GM21447 (cell line): ENCODE measurements around the gene KCNQ4.

Source experiments
- ATAC-seq: cut with Tn5 transposase; IDR thresholded peaks from one replicate; pipeline ENCODE4 v1.9.1; 2021; ENCODE audit not compliant: unreplicated experiment

Gene KCNQ4

GRCh38 chr1:40776236-40777072 is 7.1 kb upstream of the KCNQ4 start:
- no peak for ATAC-seq

GRCh38 chr1:40777224-40777970 is 6.2 kb upstream of the KCNQ4 start:
- ATAC-seq: no peak

DNA sequence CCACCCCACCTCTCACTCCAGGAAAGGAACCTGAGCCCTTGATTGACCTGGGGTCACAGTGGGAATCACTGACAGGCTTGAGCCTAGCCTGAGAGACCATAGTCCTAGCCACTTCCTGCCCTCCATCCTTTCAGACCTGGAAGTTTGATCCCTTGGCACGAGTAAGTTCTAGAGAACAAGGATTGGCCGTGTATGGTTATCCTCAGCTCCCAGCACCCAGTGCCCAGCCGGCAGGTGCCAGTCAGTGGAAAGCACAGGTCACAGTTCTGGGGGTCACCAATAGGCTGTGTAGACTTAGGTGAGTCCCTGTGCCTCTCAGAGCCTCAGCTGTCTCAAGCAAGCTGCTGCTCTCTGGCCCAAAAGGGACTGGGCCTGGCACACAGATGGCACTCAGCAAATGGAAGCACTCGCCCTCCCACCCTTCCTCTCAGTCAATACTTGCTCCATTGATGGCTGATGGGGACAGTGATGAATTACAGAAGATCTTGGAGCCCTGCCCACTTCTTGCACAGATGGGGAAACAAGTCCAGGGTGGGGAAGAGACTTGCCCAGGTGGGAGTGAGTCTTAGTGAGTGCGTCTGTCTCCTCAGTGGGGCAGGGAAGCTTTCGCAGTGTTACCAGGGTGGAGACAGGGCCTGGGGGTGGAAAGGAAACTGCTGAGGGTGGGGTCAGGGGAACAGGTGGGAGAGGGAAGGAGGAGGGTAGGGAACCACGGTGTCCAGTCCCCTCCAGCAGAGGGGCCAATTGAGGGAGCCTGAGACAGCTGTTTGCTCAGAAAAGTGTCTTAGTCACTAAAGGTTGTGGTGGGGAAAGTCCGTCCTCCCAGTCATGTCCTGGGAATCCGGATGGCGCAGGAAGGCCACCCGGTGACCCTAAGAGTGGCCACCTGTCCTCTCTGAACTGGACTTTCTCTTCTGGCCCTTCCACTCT is 2.6 kb upstream of the KCNQ4 start:
- ATAC-seq: no peak

DNA sequence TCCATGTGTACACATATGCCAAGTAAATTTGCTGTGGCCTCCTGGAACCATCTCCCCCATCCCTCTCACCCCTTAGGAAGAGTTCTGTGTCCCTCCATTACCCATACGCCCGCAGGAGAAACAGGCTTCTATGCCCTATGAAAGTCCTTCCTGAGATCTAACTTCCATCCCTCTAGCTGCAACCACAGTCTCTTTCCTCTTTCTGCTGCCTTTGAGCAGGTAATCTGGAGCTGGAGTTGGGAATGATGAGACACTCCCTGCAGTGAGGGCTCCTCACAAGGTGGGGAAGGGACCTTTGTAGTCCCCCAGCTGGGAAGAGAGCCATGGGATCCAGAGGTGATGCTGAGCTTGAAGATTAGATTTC is 2.0 kb upstream of the KCNQ4 start:
- ATAC-seq: no peak

GRCh38 chr1:40782371-40782956 is 1.1 kb upstream of the KCNQ4 start:
- no peak for ATAC-seq

DNA sequence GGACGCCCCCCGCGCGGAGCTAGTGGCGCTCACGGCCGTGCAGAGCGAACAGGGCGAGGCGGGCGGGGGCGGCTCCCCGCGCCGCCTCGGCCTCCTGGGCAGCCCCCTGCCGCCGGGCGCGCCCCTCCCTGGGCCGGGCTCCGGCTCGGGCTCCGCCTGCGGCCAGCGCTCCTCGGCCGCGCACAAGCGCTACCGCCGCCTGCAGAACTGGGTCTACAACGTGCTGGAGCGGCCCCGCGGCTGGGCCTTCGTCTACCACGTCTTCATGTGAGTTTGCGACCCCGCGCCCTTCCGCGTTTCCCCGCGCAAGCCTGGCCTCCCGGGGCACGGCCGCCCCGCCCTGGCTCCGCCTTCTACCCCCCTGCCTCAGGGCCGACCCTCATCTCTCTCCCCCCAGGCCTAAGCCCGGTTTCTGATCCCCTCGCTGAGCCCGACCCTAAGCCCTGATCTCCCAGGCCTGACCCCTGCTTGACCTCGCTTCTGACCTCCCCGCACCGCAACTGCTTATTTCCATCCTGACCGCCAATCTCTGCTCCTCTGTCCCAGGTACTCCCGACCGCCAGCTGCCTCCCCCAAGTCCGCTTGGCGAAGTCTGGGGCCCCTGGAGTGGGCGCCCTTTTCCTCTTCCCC is 669 bp downstream of the KCNQ4 start:
- ATAC-seq: no peak

DNA sequence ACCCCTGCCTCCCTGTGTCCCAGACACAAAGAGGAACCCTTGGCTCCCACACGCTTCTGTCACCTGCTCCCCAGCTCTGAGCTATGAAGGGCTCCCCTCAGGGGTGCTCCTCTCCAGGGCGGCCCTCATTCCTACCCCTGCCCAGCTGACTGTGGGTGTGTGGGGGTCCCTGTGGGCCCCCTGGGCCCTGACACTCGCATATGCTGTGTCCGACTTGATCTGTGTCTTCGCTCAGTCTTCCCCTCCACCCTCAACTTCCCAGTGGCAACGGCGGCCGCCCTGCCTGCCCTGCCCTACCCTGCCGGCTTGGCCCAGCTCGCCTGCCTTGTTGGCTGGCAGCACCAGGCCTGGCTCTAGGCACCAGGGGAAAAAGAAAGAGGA is 1.2 kb downstream of the KCNQ4 start:
- ATAC-seq: no peak

DNA sequence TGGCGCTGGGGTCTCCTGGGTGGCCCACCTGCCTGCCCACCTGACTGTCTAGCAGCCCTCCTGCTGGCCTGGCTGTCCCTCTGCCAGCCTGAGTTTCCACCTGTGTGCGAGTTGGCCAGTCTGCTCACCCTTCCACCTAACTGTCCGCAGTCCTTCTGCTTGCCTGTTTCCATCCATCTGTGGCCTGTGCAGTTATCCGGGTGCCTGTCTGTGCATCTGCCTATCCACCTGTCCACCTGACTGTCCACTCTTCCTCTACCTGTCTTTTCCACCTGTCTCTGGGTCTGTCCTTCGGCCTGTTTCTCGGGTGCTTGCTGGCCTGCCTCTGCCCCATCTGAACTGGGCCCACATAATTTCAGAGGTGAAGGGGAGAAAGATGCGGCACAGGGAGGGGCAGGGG is 1.9 kb downstream of the KCNQ4 start:
- no peak for ATAC-seq

GRCh38 chr1:40786171-40786994 is 2.8 kb downstream of the KCNQ4 start:
- no peak for ATAC-seq

- no peak for ATAC-seq
These were observed 3.6 kb downstream of the KCNQ4 start for GRCh38 chr1:40786995-40787705.

DNA sequence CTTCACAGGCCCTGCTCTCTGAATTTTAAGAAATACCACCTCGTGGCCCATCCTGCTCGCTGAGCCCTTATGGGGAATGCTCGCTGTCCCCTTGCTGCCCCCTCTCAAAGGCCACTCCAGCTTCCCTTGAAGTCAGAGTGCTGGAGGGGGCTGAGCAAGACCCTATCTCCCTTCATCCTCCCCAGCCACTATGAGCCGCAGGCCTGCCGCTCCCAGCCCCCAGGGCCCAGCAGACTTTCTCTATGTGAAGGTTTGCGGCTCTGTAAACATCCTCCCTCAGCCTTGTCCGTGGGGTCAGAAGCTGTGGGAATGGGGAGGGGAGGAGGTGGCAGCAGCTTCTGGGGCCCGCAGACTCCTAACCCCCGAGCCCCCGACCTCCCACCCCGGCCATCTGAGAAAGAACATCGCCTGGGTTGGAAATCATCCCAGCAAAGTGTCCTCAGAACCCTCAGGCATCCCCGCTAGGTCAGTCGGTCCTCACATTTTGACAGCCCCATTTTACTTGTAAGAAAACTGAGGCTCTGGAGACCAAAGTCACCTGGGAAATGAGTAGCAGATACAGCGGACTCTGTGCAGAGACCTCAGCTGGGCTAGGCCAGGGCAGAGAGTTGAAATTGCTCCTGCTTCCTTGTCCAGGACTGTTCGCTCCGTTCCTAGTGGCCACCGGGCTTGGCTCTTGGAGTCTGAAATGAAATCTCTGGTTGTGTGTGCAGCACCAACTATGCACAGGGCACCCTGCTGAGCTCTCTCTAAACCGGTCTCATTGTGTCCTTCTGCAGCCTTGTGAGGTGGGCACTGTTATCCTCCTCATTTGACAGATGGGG is 4.4 kb downstream of the KCNQ4 start:
- no peak for ATAC-seq

- ATAC-seq: no peak
These were observed 5.2 kb downstream of the KCNQ4 start for GRCh38 chr1:40788561-40789341.

GRCh38 chr1:40789342-40789598 is 5.7 kb downstream of the KCNQ4 start:
- ATAC-seq: no peak

DNA sequence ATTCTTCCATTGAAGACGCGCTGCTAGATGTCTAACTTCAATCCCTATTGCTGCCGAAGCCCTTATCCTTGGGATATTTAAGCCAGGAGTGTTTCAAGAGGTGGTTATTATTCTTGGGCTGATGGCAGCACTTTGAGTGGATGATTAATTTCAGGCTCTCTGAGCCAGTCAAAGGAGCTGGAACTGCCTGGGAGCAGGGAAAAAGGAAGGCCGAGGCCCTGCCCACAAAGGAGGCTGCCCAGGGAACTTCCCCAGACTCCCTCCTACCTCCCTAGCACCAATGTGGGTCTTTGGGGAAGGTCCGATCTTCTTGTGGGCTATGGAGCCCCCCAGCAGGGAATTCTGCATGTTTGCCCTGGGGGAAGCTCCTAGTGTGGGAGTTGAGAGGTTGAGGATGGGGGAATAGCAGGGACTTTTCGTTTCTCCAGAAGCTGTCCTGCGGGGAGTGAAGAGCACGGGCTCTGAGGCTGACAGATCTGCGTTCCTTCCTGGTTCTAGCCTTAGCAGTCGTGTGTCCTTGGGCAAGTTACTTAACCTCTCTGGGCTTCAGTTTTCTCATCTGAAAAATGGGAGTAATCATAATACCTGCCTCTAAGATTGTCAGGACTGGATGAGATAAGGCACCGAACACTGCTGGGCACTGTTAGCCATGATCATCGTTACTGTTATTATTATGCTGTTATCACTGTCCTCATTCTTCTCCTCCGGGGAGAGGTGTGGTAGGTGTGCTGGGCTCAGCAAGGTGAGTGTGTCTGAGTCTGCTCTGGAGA is 6.3 kb downstream of the KCNQ4 start:
- ATAC-seq: no peak

- no peak for ATAC-seq
These were observed 8.4 kb downstream of the KCNQ4 start for GRCh38 chr1:40792036-40792435.

- ATAC-seq: no peak
These were observed 10.0 kb downstream of the KCNQ4 start for GRCh38 chr1:40793617-40794016.

GRCh38 chr1:40794048-40794447 is 10.5 kb downstream of the KCNQ4 start:
- no peak for ATAC-seq
